Activated CD8-positive, alpha-beta memory T cell treated with anti-CD3 and anti-CD28 coated beads, Interleukin-2, amount 50 U/mL, for 1 hour (primary cell): ENCODE results near the gene JAKMIP1.

Source experiments
- DNase-seq: peaks from one replicate; pipeline ENCODE4 v3.0.0-alpha.2; 2020; ENCODE audit errors: extremely low read depth

JAKMIP1 gene

DNA sequence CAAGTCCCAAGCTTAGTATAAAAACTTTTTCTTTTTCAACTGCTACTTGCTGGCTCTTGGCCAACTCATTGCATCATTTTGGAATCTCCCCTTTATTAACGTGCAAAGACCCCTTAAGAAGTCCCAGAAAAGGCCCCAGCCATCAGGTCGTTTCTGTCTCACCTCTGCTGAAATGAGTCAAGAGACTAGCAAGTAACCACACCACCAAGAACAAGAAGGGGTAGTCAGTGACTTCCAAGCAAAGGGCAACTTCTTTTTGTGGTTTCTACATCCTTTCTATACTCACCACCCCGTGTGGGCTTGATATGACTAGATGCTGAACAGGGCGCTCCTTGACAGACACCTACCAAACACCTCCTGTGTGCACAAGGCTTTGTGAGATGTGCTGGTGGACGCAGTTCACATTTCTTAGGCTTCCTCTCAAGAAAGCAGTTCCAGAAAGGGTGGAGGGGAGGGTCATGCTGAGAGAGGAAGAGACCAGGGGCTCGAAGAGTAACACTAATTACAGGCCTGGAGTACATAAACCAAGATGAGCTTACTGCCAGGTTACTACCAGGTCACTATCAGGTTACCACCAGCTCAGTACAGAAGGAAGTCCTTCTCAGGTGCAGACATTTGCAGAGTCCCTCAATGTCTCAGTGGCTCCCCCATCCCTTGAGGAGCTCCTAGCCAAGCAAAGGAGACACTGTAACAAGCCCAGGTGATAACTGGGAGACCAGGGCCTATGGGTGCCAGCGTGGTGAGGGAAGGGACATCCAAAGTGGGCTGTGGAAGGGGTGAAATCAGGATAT lies 19.3 kb downstream of the JAKMIP1 start:
- DNase-seq: no peak

DNA sequence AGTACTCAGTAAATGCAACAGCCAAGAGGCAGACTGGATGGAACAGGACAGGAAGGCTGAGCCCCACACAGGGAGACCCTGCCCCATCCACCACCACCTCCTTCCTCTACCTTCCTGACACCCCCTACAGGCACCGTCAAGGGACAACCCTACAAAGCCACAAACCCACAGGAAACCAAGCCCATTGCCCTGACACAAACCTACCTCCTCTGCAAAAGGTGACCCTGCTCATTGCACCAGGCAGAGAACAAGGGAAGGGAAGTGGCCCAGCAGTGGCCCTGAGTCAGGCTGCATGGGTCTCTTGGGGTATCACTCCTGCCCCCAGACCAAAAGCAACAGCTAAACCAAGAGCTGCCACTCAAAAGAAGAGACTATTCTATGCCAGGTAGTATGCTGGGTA lies 21.0 kb downstream of the JAKMIP1 start:
- no peak for DNase-seq

GRCh38 chr4:6178757-6179156 lies 21.6 kb downstream of the JAKMIP1 start:
- no peak for DNase-seq

- no peak for DNase-seq
Observed at GRCh38 chr4:6177587-6178197, 22.7 kb downstream of the JAKMIP1 start.

DNA sequence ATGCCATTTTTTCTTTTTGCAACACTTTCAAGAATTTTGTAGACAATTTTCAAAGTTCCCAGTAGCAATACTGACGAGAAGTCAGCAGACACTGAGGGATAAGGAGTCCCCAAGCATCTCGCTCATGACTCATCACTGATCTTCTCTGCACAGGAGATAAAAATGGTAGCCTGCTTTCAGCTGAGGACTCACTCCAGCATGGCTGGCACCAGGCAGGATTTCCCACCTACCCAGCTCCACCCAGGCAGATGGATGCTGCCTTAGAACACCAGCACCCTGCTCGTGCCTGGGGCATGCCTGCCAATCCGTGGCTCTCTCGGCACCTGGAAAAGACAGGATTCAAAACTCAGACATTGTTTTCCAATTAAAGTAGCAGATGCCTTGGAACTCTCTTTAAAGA lies 24.9 kb downstream of the JAKMIP1 start:
- DNase-seq: no peak

- no peak for DNase-seq
Observed at GRCh38 chr4:6172927-6173200, 27.5 kb downstream of the JAKMIP1 start.

DNA sequence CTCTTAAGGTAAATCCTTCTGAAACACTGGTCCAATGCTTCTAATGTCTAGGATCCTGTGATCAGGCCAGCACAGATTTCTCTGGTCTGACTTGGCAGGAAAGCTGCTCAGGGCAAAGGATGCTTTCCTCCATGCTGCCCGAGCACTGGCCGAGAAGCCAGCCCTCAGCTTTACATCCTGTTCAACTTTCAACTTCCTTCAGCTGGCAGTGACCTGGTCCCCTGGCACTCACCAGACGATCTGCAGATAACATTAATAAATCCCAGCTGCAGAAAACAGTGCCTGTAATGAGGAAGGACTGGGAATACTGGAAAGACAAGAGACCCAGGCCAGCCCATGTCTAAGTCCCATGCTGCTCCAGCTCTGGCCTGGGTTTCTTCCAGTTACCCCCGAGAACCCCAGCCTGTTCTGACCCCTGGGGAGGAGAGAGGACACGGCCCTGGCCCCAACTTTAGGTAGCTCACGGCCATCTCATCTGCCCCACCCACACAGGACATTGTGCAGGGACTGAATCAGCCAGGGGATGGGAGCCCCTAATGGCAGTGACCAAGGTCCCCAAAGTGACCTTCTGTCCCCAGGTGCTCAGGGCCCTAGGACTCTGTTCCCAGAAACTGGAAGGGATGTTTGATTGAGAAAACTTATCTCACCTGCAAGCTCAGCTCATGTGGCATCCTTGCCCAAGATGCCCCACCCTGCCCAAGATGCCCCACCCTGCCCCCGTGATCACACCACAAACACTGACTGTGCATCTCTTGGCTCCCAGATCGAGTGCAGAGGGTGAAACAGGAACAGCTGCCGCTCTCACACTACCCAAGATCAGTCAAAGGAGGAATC lies 28.0 kb downstream of the JAKMIP1 start:
- no peak for DNase-seq

DNA sequence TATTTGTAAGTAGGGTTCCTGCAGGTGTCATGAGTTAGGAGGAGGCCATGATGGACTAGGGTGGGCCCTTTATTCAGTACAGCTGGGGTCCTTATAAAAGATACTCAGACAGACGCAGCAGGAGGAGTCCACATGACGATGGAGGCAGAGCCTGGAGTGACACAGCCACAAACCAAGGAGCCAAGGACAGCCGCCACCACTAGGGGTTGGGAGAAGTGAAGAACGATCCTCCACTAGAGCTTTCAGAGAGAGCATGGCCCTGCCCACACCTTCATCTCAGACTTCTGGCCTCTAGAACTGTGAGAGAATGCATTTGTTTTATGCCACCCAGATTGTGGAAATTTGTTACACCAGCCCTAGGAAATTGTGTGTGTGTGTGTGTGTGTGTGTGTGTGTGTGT lies 31.1 kb downstream of the JAKMIP1 start:
- no peak for DNase-seq

DNA sequence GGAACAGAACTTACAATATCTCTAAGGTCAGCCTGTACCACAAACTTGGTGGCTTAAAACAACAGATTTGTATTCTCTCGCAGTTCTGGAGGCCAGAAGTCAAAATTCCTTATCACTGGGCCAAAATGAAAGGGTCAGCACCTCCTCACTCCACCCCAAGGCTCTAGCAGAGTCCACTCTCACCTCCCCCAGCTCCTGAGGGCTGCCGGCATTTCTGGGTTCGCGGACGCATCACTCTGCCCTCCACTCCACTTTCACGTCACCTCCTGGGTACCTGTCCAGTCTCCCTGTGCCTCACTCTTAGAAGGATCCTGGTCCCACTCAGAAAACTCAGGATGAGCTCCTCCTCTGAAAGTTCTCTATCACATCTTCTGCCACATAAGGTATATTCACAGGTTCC lies 34.6 kb downstream of the JAKMIP1 start:
- DNase-seq: no peak

GRCh38 chr4:6162885-6163284 lies 37.5 kb downstream of the JAKMIP1 start:
- no peak for DNase-seq

- DNase-seq: no peak
Observed at GRCh38 chr4:6161921-6162464, 38.4 kb downstream of the JAKMIP1 start.

DNA sequence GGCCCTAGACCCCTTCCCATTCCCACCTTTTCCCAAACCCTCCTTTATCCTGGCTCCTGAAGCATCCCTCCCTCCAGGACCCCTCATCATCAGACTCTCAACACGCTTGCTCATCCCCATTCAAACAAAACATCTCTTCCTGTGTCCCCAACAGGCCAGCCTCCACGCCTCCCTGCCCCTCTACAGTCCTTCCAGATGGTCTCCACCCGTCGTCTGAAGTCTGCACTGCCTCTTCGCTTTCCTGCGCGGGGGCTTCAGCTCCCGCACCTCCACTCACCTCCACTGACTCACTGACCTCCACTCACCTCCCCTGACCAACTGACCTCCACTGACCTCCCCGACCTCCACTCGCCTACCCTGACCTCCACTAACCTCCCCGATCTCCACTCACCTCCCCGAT lies 39.8 kb downstream of the JAKMIP1 start:
- no peak for DNase-seq

DNA sequence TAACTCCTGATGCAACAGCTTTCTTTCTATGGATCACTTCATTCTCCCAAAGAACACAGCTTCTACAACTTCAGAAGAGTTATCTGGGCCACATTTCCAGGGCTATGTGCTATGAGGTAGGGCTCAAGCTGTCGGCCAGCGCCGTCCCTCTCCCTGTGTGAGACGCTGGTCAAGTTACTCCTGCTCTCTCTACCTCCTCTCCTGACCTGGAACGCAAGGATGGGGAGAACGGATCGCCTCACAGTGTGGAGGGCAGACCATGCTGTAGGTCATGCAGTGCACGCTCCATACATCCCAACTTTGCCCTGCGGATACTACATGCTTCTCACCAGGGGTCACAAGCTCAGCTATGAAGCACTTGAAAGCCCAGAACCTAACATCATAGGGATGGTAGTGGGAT lies 42.4 kb downstream of the JAKMIP1 start:
- no peak for DNase-seq

DNA sequence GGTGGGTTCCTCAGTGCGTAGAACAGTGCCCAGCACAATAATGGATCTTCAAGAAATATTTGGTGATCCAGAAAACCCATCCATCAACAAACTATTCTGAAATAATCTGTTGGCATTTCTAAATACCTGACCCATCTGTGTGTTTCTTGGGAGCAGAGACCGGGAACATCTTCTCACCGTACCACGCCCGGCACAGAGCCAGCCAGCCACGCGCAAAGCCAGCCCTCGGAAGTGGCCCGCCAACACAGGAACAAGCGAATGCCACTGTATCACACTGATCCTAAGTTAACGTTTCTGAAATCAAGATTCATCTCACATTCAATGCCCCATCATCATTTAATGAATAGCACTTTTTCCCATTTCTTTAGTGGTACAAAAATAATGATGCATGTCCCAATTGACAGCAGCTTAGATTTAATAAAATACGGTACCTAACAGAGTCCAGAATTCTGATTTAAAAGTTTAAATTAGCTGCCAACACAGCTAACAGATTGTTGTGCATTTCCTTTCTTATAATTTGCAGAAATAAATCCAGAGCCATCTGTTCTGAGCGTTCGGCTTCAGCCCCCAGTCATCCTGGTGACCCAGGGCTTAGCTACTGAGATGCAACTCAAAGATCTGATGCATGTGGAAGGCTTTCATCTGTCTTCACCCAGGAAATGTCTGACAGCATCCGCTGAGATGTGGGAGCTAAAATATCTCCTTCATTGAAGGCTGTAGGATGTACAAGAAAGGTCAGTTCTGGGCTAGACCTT lies 44.2 kb downstream of the JAKMIP1 start:
- DNase-seq: no peak

GRCh38 chr4:6154875-6155274 lies 45.5 kb downstream of the JAKMIP1 start:
- DNase-seq: no peak

- no peak for DNase-seq
Observed at GRCh38 chr4:6153874-6154273, 46.5 kb downstream of the JAKMIP1 start.

- no peak for DNase-seq
Observed at GRCh38 chr4:6152869-6153705, 47.3 kb downstream of the JAKMIP1 start.

- no peak for DNase-seq
Observed at GRCh38 chr4:6150046-6150735, 50.2 kb downstream of the JAKMIP1 start.

DNA sequence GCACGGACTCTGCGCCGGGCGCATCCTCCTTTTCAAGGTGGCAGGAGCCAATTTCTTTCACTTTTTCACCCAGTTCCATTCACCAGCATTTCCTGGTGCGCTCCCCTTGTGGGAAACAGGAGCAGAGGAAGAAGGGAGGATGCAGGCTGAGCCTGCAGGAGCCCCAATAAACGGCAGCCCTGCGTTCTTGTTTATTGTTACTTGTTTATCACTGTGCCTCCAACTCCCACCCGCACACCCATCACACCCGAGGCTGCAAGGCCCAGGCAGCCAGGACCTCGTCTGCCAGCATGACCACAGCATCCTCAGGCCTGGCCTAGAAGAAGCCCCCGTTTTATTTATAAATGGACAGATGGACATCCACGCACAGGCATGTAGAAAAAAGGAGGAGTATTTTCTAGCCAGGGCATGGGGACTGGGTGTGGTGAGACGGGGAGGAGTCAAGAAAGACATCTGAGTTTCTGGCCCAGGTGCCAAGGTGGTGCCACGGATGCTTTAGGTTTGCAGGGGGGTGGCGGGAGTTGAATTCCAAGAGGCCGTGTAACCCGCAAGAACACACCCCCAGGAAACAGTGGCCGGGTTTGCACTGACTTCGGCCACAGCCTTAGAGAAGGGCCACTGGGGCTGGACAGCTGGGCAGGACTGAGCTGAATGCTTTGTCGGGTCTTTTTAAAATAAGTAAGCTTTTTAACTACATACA lies 51.7 kb downstream of the JAKMIP1 start:
- no peak for DNase-seq

DNA sequence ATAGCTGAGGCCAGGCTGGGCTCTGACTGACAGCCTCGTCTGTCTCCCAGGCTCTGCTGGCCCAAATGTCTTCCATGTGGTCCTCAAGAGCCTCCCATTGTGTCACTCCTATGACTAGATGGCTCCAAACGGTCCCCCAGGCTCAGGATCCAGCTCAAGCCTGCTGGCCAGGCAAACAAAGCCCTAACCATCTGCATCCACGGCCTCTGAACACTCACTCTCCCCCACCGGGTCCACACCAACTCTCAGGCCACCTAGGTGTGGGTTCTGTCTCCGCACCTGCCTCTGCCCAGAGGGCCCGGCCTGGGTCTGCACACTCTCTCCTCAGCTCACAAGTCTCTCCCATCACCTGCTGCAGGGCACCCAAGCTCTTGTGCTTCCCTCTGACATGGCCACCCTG lies 52.9 kb downstream of the JAKMIP1 start:
- DNase-seq: no peak
